HEK293 (cell line): ENCODE measurements around the gene PCSK5.

Experiments
- HOXC10 ChIP-seq: sonication (generic); formaldehyde crosslinking; IDR thresholded peaks from 2 replicates; pipeline ENCODE4 v1.8.1; 2023; ENCODE audit warnings: mild to moderate bottlenecking, missing genetic modification reagents
- ZNF24 ChIP-seq: fragments of 450-650 bp; formaldehyde crosslinking; IDR thresholded peaks from 2 replicates; pipeline ENCODE4 v1.5.1; 2016; ENCODE audit warnings: missing biosample characterization, missing genetic modification characterization
- ZNF596 ChIP-seq: fragments of 450-650 bp; IDR thresholded peaks from 2 replicates; pipeline ENCODE4 v1.5.0; 2018; ENCODE audit warnings: missing biosample characterization, mild to moderate bottlenecking, missing genetic modification characterization, moderate library complexity
- ZNF629 ChIP-seq: fragments of 450-650 bp; formaldehyde crosslinking; IDR thresholded peaks from 2 replicates; pipeline ENCODE4 v1.5.1; 2017; ENCODE audit warnings: missing biosample characterization, missing genetic modification characterization
- ZNF768 ChIP-seq: fragments of 450-650 bp; formaldehyde crosslinking; IDR thresholded peaks from 2 replicates; pipeline ENCODE4 v1.5.1; 2018; ENCODE audit warnings: missing biosample characterization, mild to moderate bottlenecking, missing genetic modification characterization
- ZNF830 ChIP-seq: fragments of 450-650 bp; IDR thresholded peaks from 2 replicates; pipeline ENCODE4 v1.5.0; 2018; ENCODE audit warnings: missing biosample characterization, missing genetic modification characterization, low read depth, mild to moderate bottlenecking, moderate library complexity
- TF ChIP-seq, protein P1 (sequence below): fragments of 450-650 bp; formaldehyde crosslinking; IDR thresholded peaks from 2 replicates; pipeline ENCODE4 v1.5.1; 2016; ENCODE audit warnings: missing biosample characterization, missing genetic modification characterization
- TF ChIP-seq, protein P2 (sequence below): fragments of 450-650 bp; formaldehyde crosslinking; IDR thresholded peaks from 2 replicates; pipeline ENCODE4 v1.5.0; 2017; ENCODE audit warnings: missing biosample characterization, missing genetic modification characterization, borderline replicate concordance
- TF ChIP-seq, protein P3 (sequence below): fragments of 450-650 bp; formaldehyde crosslinking; IDR thresholded peaks from 2 replicates; pipeline ENCODE4 v1.5.1; 2016; ENCODE audit warnings: missing biosample characterization, missing genetic modification characterization
- TF ChIP-seq, protein P4 (sequence below): fragments of 450-650 bp; formaldehyde crosslinking; IDR thresholded peaks from 2 replicates; pipeline ENCODE4; 2016; ENCODE audit warnings: missing biosample characterization, missing genetic modification characterization

DNA sequence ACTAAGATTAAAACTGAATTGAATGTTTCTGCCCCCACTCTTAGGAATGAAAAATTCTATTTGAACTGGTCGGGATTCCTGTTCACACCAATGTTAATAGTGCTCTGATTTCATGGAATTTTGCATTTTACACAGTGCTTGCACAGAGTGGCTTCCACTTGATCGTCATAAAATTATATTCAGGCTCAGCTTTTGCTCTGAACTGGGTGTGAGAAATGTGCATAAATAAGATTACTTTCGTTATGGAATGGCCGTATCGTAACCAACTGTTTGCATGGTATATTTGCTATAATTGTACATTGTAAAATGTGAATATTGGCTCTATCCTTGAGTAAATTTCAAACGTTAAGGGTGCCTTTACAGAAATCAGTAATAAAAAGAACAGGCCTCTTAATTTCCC is 262.9 kb downstream of the PCSK5 start:
- TF ChIP-seq, protein P1, sequence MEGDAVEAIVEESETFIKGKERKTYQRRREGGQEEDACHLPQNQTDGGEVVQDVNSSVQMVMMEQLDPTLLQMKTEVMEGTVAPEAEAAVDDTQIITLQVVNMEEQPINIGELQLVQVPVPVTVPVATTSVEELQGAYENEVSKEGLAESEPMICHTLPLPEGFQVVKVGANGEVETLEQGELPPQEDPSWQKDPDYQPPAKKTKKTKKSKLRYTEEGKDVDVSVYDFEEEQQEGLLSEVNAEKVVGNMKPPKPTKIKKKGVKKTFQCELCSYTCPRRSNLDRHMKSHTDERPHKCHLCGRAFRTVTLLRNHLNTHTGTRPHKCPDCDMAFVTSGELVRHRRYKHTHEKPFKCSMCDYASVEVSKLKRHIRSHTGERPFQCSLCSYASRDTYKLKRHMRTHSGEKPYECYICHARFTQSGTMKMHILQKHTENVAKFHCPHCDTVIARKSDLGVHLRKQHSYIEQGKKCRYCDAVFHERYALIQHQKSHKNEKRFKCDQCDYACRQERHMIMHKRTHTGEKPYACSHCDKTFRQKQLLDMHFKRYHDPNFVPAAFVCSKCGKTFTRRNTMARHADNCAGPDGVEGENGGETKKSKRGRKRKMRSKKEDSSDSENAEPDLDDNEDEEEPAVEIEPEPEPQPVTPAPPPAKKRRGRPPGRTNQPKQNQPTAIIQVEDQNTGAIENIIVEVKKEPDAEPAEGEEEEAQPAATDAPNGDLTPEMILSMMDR (tag by site-specific recombination) = no peak
- no peak for TF ChIP-seq ZNF629
- no peak for TF ChIP-seq ZNF830 (tag by site-specific recombination)
- TF ChIP-seq HOXC10 (CRISPR knock-in tag) = no peak
- TF ChIP-seq ZNF768 (tag by site-specific recombination) = no peak
- TF ChIP-seq ZNF596 (tag by site-specific recombination) = no peak
- TF ChIP-seq, protein P2, sequence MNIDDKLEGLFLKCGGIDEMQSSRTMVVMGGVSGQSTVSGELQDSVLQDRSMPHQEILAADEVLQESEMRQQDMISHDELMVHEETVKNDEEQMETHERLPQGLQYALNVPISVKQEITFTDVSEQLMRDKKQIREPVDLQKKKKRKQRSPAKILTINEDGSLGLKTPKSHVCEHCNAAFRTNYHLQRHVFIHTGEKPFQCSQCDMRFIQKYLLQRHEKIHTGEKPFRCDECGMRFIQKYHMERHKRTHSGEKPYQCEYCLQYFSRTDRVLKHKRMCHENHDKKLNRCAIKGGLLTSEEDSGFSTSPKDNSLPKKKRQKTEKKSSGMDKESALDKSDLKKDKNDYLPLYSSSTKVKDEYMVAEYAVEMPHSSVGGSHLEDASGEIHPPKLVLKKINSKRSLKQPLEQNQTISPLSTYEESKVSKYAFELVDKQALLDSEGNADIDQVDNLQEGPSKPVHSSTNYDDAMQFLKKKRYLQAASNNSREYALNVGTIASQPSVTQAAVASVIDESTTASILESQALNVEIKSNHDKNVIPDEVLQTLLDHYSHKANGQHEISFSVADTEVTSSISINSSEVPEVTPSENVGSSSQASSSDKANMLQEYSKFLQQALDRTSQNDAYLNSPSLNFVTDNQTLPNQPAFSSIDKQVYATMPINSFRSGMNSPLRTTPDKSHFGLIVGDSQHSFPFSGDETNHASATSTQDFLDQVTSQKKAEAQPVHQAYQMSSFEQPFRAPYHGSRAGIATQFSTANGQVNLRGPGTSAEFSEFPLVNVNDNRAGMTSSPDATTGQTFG (tag by site-specific recombination) = no peak
- TF ChIP-seq, protein P3, sequence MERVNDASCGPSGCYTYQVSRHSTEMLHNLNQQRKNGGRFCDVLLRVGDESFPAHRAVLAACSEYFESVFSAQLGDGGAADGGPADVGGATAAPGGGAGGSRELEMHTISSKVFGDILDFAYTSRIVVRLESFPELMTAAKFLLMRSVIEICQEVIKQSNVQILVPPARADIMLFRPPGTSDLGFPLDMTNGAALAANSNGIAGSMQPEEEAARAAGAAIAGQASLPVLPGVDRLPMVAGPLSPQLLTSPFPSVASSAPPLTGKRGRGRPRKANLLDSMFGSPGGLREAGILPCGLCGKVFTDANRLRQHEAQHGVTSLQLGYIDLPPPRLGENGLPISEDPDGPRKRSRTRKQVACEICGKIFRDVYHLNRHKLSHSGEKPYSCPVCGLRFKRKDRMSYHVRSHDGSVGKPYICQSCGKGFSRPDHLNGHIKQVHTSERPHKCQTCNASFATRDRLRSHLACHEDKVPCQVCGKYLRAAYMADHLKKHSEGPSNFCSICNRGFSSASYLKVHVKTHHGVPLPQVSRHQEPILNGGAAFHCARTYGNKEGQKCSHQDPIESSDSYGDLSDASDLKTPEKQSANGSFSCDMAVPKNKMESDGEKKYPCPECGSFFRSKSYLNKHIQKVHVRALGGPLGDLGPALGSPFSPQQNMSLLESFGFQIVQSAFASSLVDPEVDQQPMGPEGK (tag by site-specific recombination) = no peak
- TF ChIP-seq, protein P4, sequence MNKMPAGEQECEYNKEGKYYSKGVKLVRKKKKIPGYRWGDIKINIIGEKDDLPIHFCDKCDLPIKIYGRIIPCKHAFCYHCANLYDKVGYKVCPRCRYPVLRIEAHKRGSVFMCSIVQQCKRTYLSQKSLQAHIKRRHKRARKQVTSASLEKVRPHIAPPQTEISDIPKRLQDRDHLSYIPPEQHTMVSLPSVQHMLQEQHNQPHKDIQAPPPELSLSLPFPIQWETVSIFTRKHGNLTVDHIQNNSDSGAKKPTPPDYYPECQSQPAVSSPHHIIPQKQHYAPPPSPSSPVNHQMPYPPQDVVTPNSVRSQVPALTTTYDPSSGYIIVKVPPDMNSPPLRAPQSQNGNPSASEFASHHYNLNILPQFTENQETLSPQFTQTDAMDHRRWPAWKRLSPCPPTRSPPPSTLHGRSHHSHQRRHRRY = no peak
- no peak for TF ChIP-seq ZNF24 (tag by site-specific recombination)
